BLaER1 treated with 17β-estradiol and CSF1 and Interleukin-3, amounts not matched to agents 10 nM and 100 nM (cell line): ENCODE data around the gene ANKRD16.

Experiments
- H3K27ac ChIP-seq, 11 experiments: shearing (Covaris generic); formaldehyde crosslinking; 2 replicates each; pipeline ENCODE4 v1.8.1; 2022
- H3K27me3 ChIP-seq, 11 experiments: shearing (Covaris generic); formaldehyde crosslinking; 2 replicates each; pipeline ENCODE4 v1.8.1; 2022
- H3K36me3 ChIP-seq, 11 experiments: shearing (Covaris generic); formaldehyde crosslinking; 2 replicates each; pipeline ENCODE4 v1.8.1; 2022
- H3K4me1 ChIP-seq, 10 experiments: shearing (Covaris generic); formaldehyde crosslinking; 2 replicates each; pipeline ENCODE4 v1.8.1; 2022
- H3K4me2 ChIP-seq, 11 experiments: shearing (Covaris generic); formaldehyde crosslinking; 2 replicates each; pipeline ENCODE4 v1.8.1; 2022
- H3K4me3 ChIP-seq, 10 experiments: shearing (Covaris generic); formaldehyde crosslinking; 2 replicates each; pipeline ENCODE4 v1.8.1; 2022
- H3K9ac ChIP-seq, 11 experiments: shearing (Covaris generic); formaldehyde crosslinking; 2 replicates each; pipeline ENCODE4 v1.8.1; 2022
- H3K9me3 ChIP-seq, 11 experiments: shearing (Covaris generic); formaldehyde crosslinking; replicated peaks in 1 of 11; 2 replicates each; pipeline ENCODE4 v1.8.1; 2022
- H4K20me1 ChIP-seq, 11 experiments: shearing (Covaris generic); formaldehyde crosslinking; 2 replicates each; pipeline ENCODE4 v1.8.1; 2022
- Cebpa-rat ChIP-seq, 11 experiments: shearing (Covaris generic); IDR thresholded peaks; 2 replicates each; pipeline ENCODE4 v1.8.1; 2022

ANKRD16 gene

DNA sequence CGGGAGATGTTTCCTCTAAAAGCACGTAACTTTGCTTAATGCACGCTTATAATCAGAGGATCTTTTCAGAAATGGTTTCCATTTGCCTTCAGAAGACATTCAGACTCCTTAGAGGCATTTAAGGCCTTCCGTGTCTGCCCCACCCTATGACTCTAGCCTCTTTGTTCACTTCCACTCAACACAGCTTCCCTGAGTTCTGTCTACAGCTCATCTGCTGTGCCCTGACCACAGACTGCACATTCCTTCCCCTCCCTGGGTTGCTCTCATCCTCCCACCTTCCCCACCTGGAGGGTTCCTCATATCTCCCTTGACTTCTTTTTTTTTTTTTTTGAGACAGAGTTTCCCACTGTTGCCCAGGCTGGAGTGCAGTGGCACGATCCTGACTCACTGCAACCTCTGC is 17.0 kb upstream of the ANKRD16 start:
- no peak for TF ChIP-seq Cebpa-rat (IDR thresholded peaks at IDR 0.05)
- Histone ChIP-seq H3K27ac (peak overlapping the region in 2 of 11 experiments; percentile 14 to 28; a peak in 3 of 22 replicates), H3K9me3 (peaks cover 0 to 5% (median 0%) of the 10 kb centered on the region in 11 experiments; a peak in 1 of 22 replicates)

DNA sequence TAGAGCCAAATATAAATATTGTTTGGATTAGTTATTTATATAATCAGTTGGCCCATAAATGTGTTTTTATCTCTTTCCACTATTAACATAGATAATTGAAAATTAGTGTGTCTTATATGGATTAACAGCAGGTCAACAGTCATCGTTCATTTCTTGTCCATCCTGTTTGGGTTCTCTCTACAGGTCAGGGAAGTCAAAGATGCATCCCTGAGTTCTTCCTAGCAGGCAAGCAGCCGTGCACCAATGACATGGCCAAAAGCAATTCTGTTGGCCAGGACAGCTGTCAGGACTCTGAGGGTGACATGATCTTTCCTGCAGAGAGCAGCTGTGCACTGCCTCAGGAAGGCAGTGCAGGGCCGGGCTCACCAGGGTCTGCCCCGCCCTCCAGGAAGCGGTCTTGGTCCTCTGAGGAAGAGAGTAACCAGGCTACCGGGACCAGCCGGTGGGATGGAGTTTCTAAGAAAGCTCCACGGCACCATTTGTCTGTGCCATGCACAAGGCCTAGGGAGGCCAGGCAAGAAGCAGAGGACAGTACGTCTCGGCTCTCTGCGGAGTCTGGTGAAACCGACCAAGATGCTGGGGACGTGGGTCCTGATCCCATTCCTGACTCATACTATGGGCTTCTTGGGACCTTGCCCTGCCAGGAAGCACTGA is 16.3 kb upstream of the ANKRD16 start:
- H3K27me3 ChIP-seq: no peaks in the 10 kb centered on the region
- peaks cover 62 to 89% (median 77%) of the 10 kb centered on the region in 11 experiments for H3K36me3 ChIP-seq
- no peak for TF ChIP-seq Cebpa-rat (IDR thresholded peaks at IDR 0.05)
- peaks cover 17 to 33% (median 29%) of the 10 kb centered on the region in 10 experiments for H3K4me1 ChIP-seq
- H3K4me2 ChIP-seq: peak overlapping the region in 10 of 11 experiments; percentile 16 to 75 (median 49); a peak in 18 of 22 replicates
- peaks cover 0 to 5% (median 0%) of the 10 kb centered on the region in 11 experiments; a peak in 1 of 22 replicates for H3K9me3 ChIP-seq
- H4K20me1 ChIP-seq: peaks cover 0 to 48% (median 16%) of the 10 kb centered on the region in 11 experiments; a peak in 16 of 22 replicates
- no peak overlapping the region for H3K4me3 ChIP-seq
- H3K27ac ChIP-seq: peak overlapping the region in 2 of 11 experiments; percentile 14 to 28; a peak in 4 of 22 replicates
- H3K9ac ChIP-seq: no peak overlapping the region

More for the DNA sequence above, 17.0 kb upstream of the ANKRD16 start:
- Histone ChIP-seq H4K20me1 (peaks cover 0 to 46% (median 16%) of the 10 kb centered on the region in 11 experiments; a peak in 16 of 22 replicates), H3K4me3 (no peak overlapping the region), H3K27me3 (no peaks in the 10 kb centered on the region), H3K4me2 (peak overlapping the region in 9 of 11 experiments; percentile 18 to 75 (median 51); a peak in 11 of 22 replicates), H3K4me1 (peaks cover 17 to 33% (median 29%) of the 10 kb centered on the region in 10 experiments), H3K36me3 (peaks cover 69 to 91% (median 78%) of the 10 kb centered on the region in 11 experiments), H3K9ac (no peak overlapping the region)

DNA sequence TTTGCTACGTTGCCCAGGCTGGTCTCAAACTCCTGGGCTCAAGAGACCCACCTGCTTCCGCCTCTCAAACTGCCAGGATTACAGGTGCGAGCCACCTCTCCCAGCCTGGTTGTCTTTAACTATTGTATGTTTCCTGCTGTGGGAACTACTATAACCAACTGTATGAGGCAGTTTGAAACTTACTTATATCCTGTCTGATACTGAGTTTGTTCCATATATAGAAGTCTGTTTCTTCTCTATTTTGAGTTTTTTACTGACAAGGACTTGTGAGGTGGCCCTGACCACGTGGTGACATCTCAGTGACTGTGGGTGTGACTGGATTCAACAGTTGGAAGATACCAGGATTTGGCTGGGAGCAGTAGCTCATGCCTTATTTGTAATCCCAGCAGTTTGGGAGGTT is 14.5 kb upstream of the ANKRD16 start:
- Histone ChIP-seq H4K20me1 (peaks cover 0 to 63% (median 21%) of the 10 kb centered on the region in 11 experiments; a peak in 17 of 22 replicates), H3K27me3 (no peaks in the 10 kb centered on the region), H3K9ac (no peak overlapping the region), H3K9me3 (peaks cover 0 to 5% (median 0%) of the 10 kb centered on the region in 11 experiments; a peak in 1 of 22 replicates), H3K27ac (peak overlapping the region in 4 of 11 experiments; percentile 1 to 29 (median 18); a peak in 4 of 22 replicates), H3K36me3 (peaks cover 45 to 84% (median 69%) of the 10 kb centered on the region in 11 experiments), H3K4me3 (no peak overlapping the region), H3K4me2 (peak overlapping the region in 8 of 11 experiments; percentile 8 to 70 (median 36); a peak in 14 of 22 replicates), H3K4me1 (peaks cover 17 to 33% (median 29%) of the 10 kb centered on the region in 10 experiments)
- no peak for TF ChIP-seq Cebpa-rat (IDR thresholded peaks at IDR 0.05)

DNA sequence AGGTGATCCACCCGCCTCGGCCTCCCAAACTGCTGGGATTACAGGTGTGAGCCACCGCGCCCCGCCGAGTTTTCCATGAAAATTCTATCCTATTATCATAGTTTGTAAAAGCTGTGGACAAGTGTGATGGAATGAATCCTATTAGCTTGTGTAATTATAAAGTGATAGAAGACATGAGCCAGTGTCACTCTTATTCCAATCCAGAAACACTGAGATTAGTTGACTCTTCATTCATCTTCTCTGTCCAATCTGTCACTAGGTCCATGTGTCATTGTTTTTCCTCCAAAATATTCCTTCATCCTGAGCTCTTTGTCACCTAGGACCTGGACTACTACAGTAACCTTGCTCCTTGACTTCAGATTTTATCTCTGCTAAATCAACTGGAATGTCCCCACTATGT is 13.9 kb upstream of the ANKRD16 start:
- Histone ChIP-seq H3K4me2 (peak overlapping the region in 8 of 11 experiments; percentile 8 to 70 (median 36); a peak in 11 of 22 replicates), H3K27ac (peak overlapping the region in 1 of 11 experiments; percentile 13; a peak in 1 of 22 replicates), H3K27me3 (no peaks in the 10 kb centered on the region), H3K9ac (no peak overlapping the region), H3K4me3 (no peak overlapping the region), H3K9me3 (peaks cover 0 to 6% (median 0%) of the 10 kb centered on the region in 11 experiments; a peak in 2 of 22 replicates), H3K4me1 (peaks cover 17 to 33% (median 29%) of the 10 kb centered on the region in 10 experiments), H4K20me1 (peaks cover 5 to 69% (median 22%) of the 10 kb centered on the region in 11 experiments; a peak in 17 of 22 replicates), H3K36me3 (peaks cover 42 to 81% (median 68%) of the 10 kb centered on the region in 11 experiments)
- no peak for TF ChIP-seq Cebpa-rat (IDR thresholded peaks at IDR 0.05)

DNA sequence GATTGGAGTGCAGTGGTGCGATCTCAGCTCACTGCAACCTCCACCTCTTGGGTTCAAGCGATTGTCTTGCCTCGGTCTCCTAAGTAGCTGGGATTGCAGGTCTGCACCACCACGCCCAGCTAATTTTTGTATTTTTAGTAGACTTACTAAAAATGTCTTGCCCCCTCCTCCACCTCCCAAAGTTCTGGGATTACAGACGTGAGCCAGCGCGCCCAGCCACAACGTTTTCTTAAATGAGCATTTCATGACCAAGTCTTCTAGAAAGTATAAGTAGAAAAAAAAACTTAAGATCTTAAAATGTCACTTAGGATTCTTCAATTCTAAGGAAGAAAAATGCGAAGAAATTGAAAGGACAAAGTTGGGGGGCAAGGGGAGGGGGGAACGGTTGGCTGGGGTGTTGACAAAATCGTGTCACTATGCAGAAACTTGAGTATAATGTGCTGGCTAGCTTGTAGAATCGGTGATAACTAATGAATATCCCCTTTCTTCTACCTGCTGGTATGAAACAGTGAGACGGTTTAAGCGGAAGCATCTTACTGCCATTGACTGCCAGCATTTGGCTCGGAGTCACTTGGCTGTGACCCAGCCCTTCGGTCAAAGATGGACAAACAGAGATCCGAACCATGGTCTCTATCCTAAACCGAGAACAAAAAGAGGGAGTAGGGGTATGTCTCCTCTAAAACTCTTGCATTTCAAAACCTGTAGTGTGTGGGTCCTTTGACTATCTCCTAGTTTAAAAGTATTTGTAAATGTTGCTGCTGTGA is 13.0 kb upstream of the ANKRD16 start:
- no peak overlapping the region for H3K27ac ChIP-seq
- no peak overlapping the region for H3K4me2 ChIP-seq
- no peak for TF ChIP-seq Cebpa-rat (IDR thresholded peaks at IDR 0.05)
- peaks cover 5 to 62% (median 21%) of the 10 kb centered on the region in 11 experiments; a peak in 17 of 22 replicates for H4K20me1 ChIP-seq
- peaks cover 4 to 14% (median 7%) of the 10 kb centered on the region in 11 experiments; a peak in 21 of 22 replicates for H3K9me3 ChIP-seq
- H3K4me3 ChIP-seq: no peak overlapping the region
- H3K27me3 ChIP-seq: no peaks in the 10 kb centered on the region
- no peak overlapping the region for H3K9ac ChIP-seq
- H3K36me3 ChIP-seq: peaks cover 40 to 82% (median 70%) of the 10 kb centered on the region in 11 experiments
- H3K4me1 ChIP-seq: peaks cover 17 to 33% (median 29%) of the 10 kb centered on the region in 10 experiments

DNA sequence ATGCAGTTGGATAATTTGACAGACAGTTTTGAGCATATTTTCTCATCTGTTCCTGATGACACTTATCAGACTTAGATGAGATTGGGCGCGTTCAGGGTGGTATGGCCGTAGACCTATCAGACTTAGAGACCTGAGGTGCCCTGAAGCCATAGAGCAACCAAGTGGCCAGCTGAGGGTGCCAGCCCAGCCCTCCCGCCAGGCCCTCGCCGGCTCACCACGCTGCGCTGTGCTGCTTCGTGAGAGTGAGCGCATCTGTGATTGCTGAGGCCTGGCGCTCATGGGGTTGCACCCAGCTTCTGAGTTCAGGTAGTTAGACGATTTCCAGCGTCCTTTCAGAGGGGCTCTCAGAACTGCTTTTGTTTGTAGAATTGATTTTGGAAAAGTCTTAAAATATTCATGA is 10.6 kb upstream of the ANKRD16 start:
- Histone ChIP-seq H4K20me1 (peaks cover 5 to 55% (median 29%) of the 10 kb centered on the region in 11 experiments; a peak in 15 of 22 replicates), H3K4me3 (no peak overlapping the region), H3K9me3 (peaks cover 6 to 18% (median 15%) of the 10 kb centered on the region in 11 experiments; a peak in 21 of 22 replicates), H3K4me2 (no peak overlapping the region), H3K4me1 (peaks cover 10 to 26% (median 18%) of the 10 kb centered on the region in 10 experiments), H3K36me3 (peaks cover 47 to 84% (median 74%) of the 10 kb centered on the region in 11 experiments), H3K9ac (no peak overlapping the region), H3K27me3 (no peaks in the 10 kb centered on the region), H3K27ac (no peak overlapping the region)
- no peak for TF ChIP-seq Cebpa-rat (IDR thresholded peaks at IDR 0.05)

DNA sequence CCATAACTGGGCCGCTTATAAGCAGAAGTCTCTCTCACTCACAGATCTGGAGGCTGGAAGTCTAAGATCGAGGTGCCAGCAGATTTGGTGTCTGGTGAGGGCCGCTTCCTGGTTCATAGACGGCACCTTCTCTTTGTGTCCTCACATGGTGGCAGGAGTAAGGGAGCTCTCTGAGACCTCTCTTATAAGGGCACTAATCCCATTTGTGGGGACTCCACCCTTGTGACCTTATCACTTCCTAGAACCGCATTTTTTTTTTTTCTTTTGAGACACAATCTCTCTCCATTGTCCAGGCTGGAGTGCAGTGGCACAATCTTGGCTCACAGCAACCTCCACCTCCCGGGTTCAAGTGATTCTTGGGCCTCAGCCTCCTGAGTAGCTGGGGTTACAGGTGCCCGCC is 8.5 kb upstream of the ANKRD16 start:
- peaks cover 0 to 8% (median 5%) of the 10 kb centered on the region in 10 experiments; a peak in 8 of 20 replicates for H3K4me1 ChIP-seq
- no peak overlapping the region for H3K9ac ChIP-seq
- no peaks in the 10 kb centered on the region for H3K27me3 ChIP-seq
- H3K4me2 ChIP-seq: no peak overlapping the region
- peaks cover 6 to 16% (median 14%) of the 10 kb centered on the region in 11 experiments; a peak in 21 of 22 replicates for H3K9me3 ChIP-seq
- no peak for TF ChIP-seq Cebpa-rat (IDR thresholded peaks at IDR 0.05)
- H3K36me3 ChIP-seq: peaks cover 58 to 90% (median 83%) of the 10 kb centered on the region in 11 experiments
- peaks cover 13 to 75% (median 44%) of the 10 kb centered on the region in 11 experiments; a peak in 18 of 22 replicates for H4K20me1 ChIP-seq
- H3K4me3 ChIP-seq: no peak overlapping the region
- no peak overlapping the region for H3K27ac ChIP-seq

DNA sequence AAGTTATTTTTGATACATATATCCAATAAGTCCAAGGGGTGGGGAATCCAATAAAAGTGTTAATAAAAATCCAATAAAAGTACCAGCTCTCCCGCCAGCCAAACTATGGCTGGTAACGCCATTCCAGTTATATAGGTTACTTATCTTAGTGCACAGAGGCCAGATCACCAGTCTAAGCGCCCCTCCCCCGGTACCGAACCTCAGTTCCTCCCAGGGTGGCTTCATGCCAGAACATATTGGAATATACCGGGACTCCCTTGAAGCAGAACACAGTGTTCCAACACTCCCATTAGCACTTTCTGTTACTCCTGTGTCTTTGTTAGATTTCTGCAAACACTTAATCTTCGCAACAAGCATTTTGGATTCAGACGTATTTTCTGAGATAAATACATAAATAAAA is 7.8 kb upstream of the ANKRD16 start:
- H3K9ac ChIP-seq: no peak overlapping the region
- peaks cover 59 to 90% (median 82%) of the 10 kb centered on the region in 11 experiments for H3K36me3 ChIP-seq
- peaks cover 0 to 12% (median 6%) of the 10 kb centered on the region in 10 experiments; a peak in 11 of 20 replicates for H3K4me1 ChIP-seq
- no peak for TF ChIP-seq Cebpa-rat (IDR thresholded peaks at IDR 0.05)
- H3K4me2 ChIP-seq: no peak overlapping the region
- H3K4me3 ChIP-seq: no peak overlapping the region
- no peak overlapping the region for H3K27ac ChIP-seq
- peaks cover 6 to 16% (median 14%) of the 10 kb centered on the region in 11 experiments; a peak in 21 of 22 replicates for H3K9me3 ChIP-seq
- H3K27me3 ChIP-seq: no peaks in the 10 kb centered on the region
- peaks cover 18 to 82% (median 50%) of the 10 kb centered on the region in 11 experiments; a peak in 18 of 22 replicates for H4K20me1 ChIP-seq
